Esophagus (tissue), 2 donors: ENCODE data around the gene C6orf89. TPM values are rescaled to one million over a fixed set of nuclear protein-coding genes. Genes with fewer than 3 reads are reported as not detected.

Experiments
- H3K27ac ChIP-seq, 2 donors: one replicate each; pipeline ENCODE4 v1.5.1; 2013; ENCODE audit warnings: low read depth in 2 of 2, mild to moderate bottlenecking in 2 of 2, inconsistent platforms in 1 of 2, low read length in 1 of 2, moderate library complexity in 1 of 2
- H3K27me3 ChIP-seq, 2 donors: one replicate each; pipeline ENCODE4 v1.6.1; 2013; ENCODE audit warnings: low read length in 2 of 2, control low read depth in 1 of 2, mild to moderate bottlenecking in 1 of 2; ENCODE audit not compliant: insufficient read depth in 2 of 2, control insufficient read depth in 1 of 2
- H3K36me3 ChIP-seq, 2 donors: one replicate each; pipeline ENCODE4 v1.6.1; 2013; ENCODE audit warnings: low read length in 1 of 2; ENCODE audit not compliant: control insufficient read depth in 2 of 2, insufficient read depth in 2 of 2
- H3K4me1 ChIP-seq, 2 donors: one replicate each; pipeline ENCODE4 v1.6.1; 2013; ENCODE audit warnings: low read length in 1 of 2; ENCODE audit not compliant: control insufficient read depth in 2 of 2, insufficient read depth in 2 of 2
- H3K4me3 ChIP-seq, 2 donors: one replicate each; pipeline ENCODE4 v1.5.1; 2013; ENCODE audit warnings: low read length in 2 of 2, mild to moderate bottlenecking in 2 of 2, low read depth in 1 of 2, moderate library complexity in 1 of 2
- H3K9me3 ChIP-seq, 2 donors: one replicate each; pipeline ENCODE4 v1.6.1; 2013; ENCODE audit warnings: mild to moderate bottlenecking in 2 of 2, low read depth in 1 of 2, low read length in 1 of 2, moderate library complexity in 1 of 2; ENCODE audit not compliant: control insufficient read depth in 2 of 2, insufficient read depth in 1 of 2
- WGBS, 2 donors: extraction: QIAGEN DNeasy Blood & Tissue Kit; methylation state at CpG; one replicate each; pipeline ENCODE4 v1.1.7; 2013; 5-methylcytosine and 5-hydroxymethylcytosine counted together
- polyA plus RNA-seq, 2 donors: library from polyadenylated mRNA; stranded (reverse); fragments of 200-250 nt; gene quantifications; one replicate each; pipeline ENCODE4 v1.2.3, GENCODE V29; 2013
- donor health status: healthy with polysubstance abuse.
- donor health status: Bipolar disorder and iron deficiency.

C6orf89 gene
- polyA plus RNA-seq, 2 donors, result 12.9 to 15.9 TPM

- 89 to 92% methylated on average over 5 of the region's 5 CpGs for whole genome bisulfite sequencing, 2 donors
- no peak overlapping the region for H3K4me3 ChIP-seq
- H3K27me3 ChIP-seq, result no peaks in the 10 kb centered on the region
- H3K4me1 ChIP-seq, result peaks cover 0 to 2% of the 10 kb centered on the region in 2 donors
- H3K27ac ChIP-seq, result no peak overlapping the region
- no peaks in the 10 kb centered on the region for H3K9me3 ChIP-seq
- peaks cover 2% of the 10 kb centered on the region in 2 donors for H3K36me3 ChIP-seq
Measured at GRCh38 chr6:36904851-36905393, 19.2 kb downstream of the C6orf89 start.

GRCh38 chr6:36906539-36907325 lies 21.0 kb downstream of the C6orf89 start:
- Histone ChIP-seq H3K9me3 (no peaks in the 10 kb centered on the region), H3K4me1 (peaks cover 0 to 2% of the 10 kb centered on the region in 2 donors), H3K4me3 (no peak overlapping the region), H3K36me3 (peaks cover 2% of the 10 kb centered on the region in 2 donors), H3K27ac (no peak overlapping the region), H3K27me3 (no peaks in the 10 kb centered on the region)
- 12 to 15% methylated on average over 2 of the region's 2 CpGs for WGBS, 2 donors

GRCh38 chr6:36907781-36908180 lies 22.0 kb downstream of the C6orf89 start:
- peaks cover 0 to 2% of the 10 kb centered on the region in 2 donors for H3K4me1 ChIP-seq
- H3K27ac ChIP-seq, result peak overlapping the region; percentile 4 to 67
- H3K4me3 ChIP-seq, result no peak overlapping the region
- H3K9me3 ChIP-seq, result no peaks in the 10 kb centered on the region
- peaks cover 2% of the 10 kb centered on the region in 2 donors for H3K36me3 ChIP-seq
- WGBS, 2 donors, result 32 to 33% methylated on average over 5 of the region's 5 CpGs
- no peaks in the 10 kb centered on the region for H3K27me3 ChIP-seq

- Histone ChIP-seq H3K27me3 (no peaks in the 10 kb centered on the region), H3K4me3 (no peak overlapping the region), H3K27ac (no peak overlapping the region), H3K4me1 (peaks cover 0 to 4% of the 10 kb centered on the region in 2 donors), H3K9me3 (no peaks in the 10 kb centered on the region), H3K36me3 (peaks cover 6% of the 10 kb centered on the region in 2 donors)
- WGBS, 2 donors, result 78 to 86% methylated on average over 2 of the region's 2 CpGs
Measured at GRCh38 chr6:36908747-36909146, 23.0 kb downstream of the C6orf89 start.

- Histone ChIP-seq H3K9me3 (no peaks in the 10 kb centered on the region), H3K36me3 (peaks cover 4 to 11% of the 10 kb centered on the region in 2 donors), H3K4me1 (peaks cover 0 to 2% of the 10 kb centered on the region in 2 donors), H3K27ac (peak overlapping the region in 1 of 2 donors; percentile 47), H3K4me3 (no peak overlapping the region), H3K27me3 (no peaks in the 10 kb centered on the region)
- WGBS, 2 donors, result 45 to 47% methylated on average over 4 of the region's 4 CpGs
Measured at GRCh38 chr6:36912030-36912454, 26.3 kb downstream of the C6orf89 start.

- peaks cover 4 to 11% of the 10 kb centered on the region in 2 donors for H3K36me3 ChIP-seq
- H3K4me3 ChIP-seq, result no peak overlapping the region
- H3K9me3 ChIP-seq, result no peaks in the 10 kb centered on the region
- no peaks in the 10 kb centered on the region for H3K27me3 ChIP-seq
- H3K27ac ChIP-seq, result peak overlapping the region; percentile 24 to 47
- WGBS, 2 donors, result 36 to 42% methylated on average over 8 of the region's 8 CpGs
- peaks cover 0 to 2% of the 10 kb centered on the region in 2 donors for H3K4me1 ChIP-seq
Measured at GRCh38 chr6:36912586-36912985, 26.8 kb downstream of the C6orf89 start.

- Histone ChIP-seq H3K9me3 (no peaks in the 10 kb centered on the region), H3K27me3 (no peaks in the 10 kb centered on the region), H3K4me1 (peaks cover 0 to 2% of the 10 kb centered on the region in 2 donors), H3K27ac (peak overlapping the region in 1 of 2 donors; percentile 62), H3K4me3 (no peak overlapping the region), H3K36me3 (peaks cover 4 to 10% of the 10 kb centered on the region in 2 donors)
- WGBS, 2 donors, result 76 to 82% methylated on average over 4 of the region's 4 CpGs
Measured at GRCh38 chr6:36913082-36913481, 27.3 kb downstream of the C6orf89 start.

GRCh38 chr6:36914227-36914794 lies 28.6 kb downstream of the C6orf89 start:
- no peaks in the 10 kb centered on the region for H3K9me3 ChIP-seq
- 42 to 55% methylated on average over 10 of the region's 10 CpGs for WGBS, 2 donors
- peaks cover 0 to 2% of the 10 kb centered on the region in 2 donors for H3K4me1 ChIP-seq
- peak overlapping the region in 1 of 2 donors; percentile 50 for H3K27ac ChIP-seq
- no peaks in the 10 kb centered on the region for H3K27me3 ChIP-seq
- peaks cover 4 to 11% of the 10 kb centered on the region in 2 donors for H3K36me3 ChIP-seq
- H3K4me3 ChIP-seq, result no peak overlapping the region

- no peak overlapping the region for H3K4me3 ChIP-seq
- 88 to 93% methylated on average over 4 of the region's 4 CpGs for WGBS, 2 donors
- H3K27ac ChIP-seq, result no peak overlapping the region
- peaks cover 0 to 2% of the 10 kb centered on the region in 2 donors for H3K4me1 ChIP-seq
- no peaks in the 10 kb centered on the region for H3K27me3 ChIP-seq
- peaks cover 4 to 11% of the 10 kb centered on the region in 2 donors for H3K36me3 ChIP-seq
- H3K9me3 ChIP-seq, result no peaks in the 10 kb centered on the region
Measured at GRCh38 chr6:36915599-36915998, 29.8 kb downstream of the C6orf89 start.
